Smooth muscle cell (in vitro differentiated cells): ENCODE measurements around the gene XYLT1. TPM values are rescaled to one million over a fixed set of nuclear protein-coding genes. Genes with fewer than 3 reads are reported as not detected.

Source experiments
- DNase-seq: peaks from one replicate; lab custom pipeline; 2025; ENCODE audit not compliant: unreplicated experiment; lab: John Stamatoyannopoulos, UW
- H2AFZ ChIP-seq: fragments of 200-600 bp; sonication (generic); 2 replicates; pipeline ENCODE4 v1.6.0; 2016; ENCODE audit warnings: antibody characterized with exemption, low read depth, mild to moderate bottlenecking
- H3F3A ChIP-seq: fragments of 200-600 bp; sonication (generic); 2 replicates; pipeline ENCODE4 v1.6.0; 2017; ENCODE audit warnings: antibody characterized with exemption, low read depth
- H3K27ac ChIP-seq: fragments of 200-600 bp; sonication (generic); 2 replicates; pipeline ENCODE4 v1.5.1; 2016; ENCODE audit warnings: low read depth, mild to moderate bottlenecking
- H3K27me3 ChIP-seq: fragments of 200-600 bp; sonication (generic); 2 replicates; pipeline ENCODE4 v1.6.1; 2016; ENCODE audit warnings: low read depth, mild to moderate bottlenecking
- H3K36me3 ChIP-seq: fragments of 200-600 bp; sonication (generic); 2 replicates; pipeline ENCODE4 v1.5.1; 2016; ENCODE audit warnings: low read depth
- H3K4me1 ChIP-seq: fragments of 200-600 bp; sonication (generic); 2 replicates; pipeline ENCODE4 v1.5.1; 2016; ENCODE audit warnings: low read depth
- H3K4me2 ChIP-seq: fragments of 200-600 bp; sonication (generic); 2 replicates; pipeline ENCODE4 v1.6.0; 2016; ENCODE audit warnings: mild to moderate bottlenecking
- H3K4me3 ChIP-seq: fragments of 200-600 bp; sonication (generic); 2 replicates; pipeline ENCODE4 v1.5.1; 2016; ENCODE audit warnings: mild to moderate bottlenecking
- H3K79me2 ChIP-seq: fragments of 200-600 bp; sonication (generic); 2 replicates; pipeline ENCODE4 v1.6.0; 2016; ENCODE audit warnings: low read depth, mild to moderate bottlenecking
- H3K9ac ChIP-seq: fragments of 200-600 bp; sonication (generic); 2 replicates; pipeline ENCODE4 v1.6.0; 2016; ENCODE audit warnings: low read depth
- H3K9me3 ChIP-seq: fragments of 200-600 bp; sonication (generic); replicated peaks from 2 replicates; pipeline ENCODE4 v1.5.1; 2016; ENCODE audit warnings: low read depth
- H4K20me1 ChIP-seq: fragments of 200-600 bp; sonication (generic); 2 replicates; pipeline ENCODE4 v1.6.0; 2016; ENCODE audit warnings: low read depth
- WGBS: methylation state at CpG from one replicate; pipeline ENCODE4 v1.1.7; 2016; ENCODE audit warnings: low lambda C conversion rate; 5-methylcytosine and 5-hydroxymethylcytosine counted together
- polyA plus RNA-seq: library from polyadenylated mRNA; unstranded; fragments of >200 nt; fragmentation: Nextera tagmentation; extraction: Ambion mirVana; gene quantifications from 2 replicates; pipeline ENCODE4 v1.2.1, GENCODE V29; 2016
- total RNA-seq: library from RNA; depleted of rRNA; stranded (reverse); fragments of >200 nt; gene quantifications from 2 replicates; pipeline ENCODE4 v1.2.3, GENCODE V29; 2014
- TF ChIP-seq, protein P1 (sequence below): fragments of 200-600 bp; sonication (generic); IDR thresholded peaks from 2 replicates; pipeline ENCODE4 v1.5.1; 2017; ENCODE audit warnings: borderline replicate concordance, mild to moderate bottlenecking, antibody characterized with exemption; ENCODE audit not compliant: insufficient read depth, poor library complexity, severe bottlenecking

Gene XYLT1
- total and polyA plus RNA-seq, 2 experiments from 2014 or later: 9.5 to 19.9 TPM

DNA sequence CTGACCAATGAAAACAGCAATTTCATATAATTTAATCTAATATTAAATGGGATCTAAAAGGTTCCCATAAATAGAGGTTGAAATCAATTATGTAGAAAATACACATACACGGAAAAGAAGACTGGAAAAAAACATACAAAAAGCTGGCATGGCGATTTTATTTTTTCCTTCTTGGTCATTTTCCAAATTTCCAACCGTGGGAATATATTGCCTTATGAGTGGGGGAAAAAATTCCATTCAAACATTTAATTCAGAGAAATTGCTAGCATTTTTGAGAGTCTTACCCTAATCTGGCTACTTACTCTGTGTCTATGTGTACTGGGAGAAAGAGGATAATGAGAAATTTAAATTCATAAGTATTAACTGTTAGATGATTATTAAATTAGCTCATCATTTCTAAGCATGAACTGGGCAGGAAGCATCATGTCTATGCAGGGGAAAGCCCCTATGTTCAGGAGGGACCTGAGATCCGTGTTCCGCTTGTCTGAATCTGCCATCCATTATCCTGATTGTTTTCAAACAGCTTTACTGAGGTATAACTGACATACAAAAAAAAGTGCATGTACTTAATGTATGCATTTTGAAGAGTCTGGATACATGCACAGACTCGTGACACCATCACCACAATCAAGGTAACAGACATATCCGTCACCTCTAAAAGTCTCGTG, 145.2 kb downstream of the XYLT1 start:
- H3K4me2 ChIP-seq: no peak overlapping the region
- no peak overlapping the region for H3K9ac ChIP-seq
- no peaks in the 10 kb centered on the region for H3K27me3 ChIP-seq
- peaks cover 7% of the 10 kb centered on the region for H3K4me1 ChIP-seq
- peaks cover 6% of the 10 kb centered on the region for H3F3A ChIP-seq
- peaks cover 3% of the 10 kb centered on the region for H3K79me2 ChIP-seq
- no peaks in the 10 kb centered on the region for H3K9me3 ChIP-seq
- H4K20me1 ChIP-seq: peaks cover 55% of the 10 kb centered on the region
- no peaks in the 10 kb centered on the region for H3K36me3 ChIP-seq
- H3K4me3 ChIP-seq: no peak overlapping the region
- TF ChIP-seq, protein P1, sequence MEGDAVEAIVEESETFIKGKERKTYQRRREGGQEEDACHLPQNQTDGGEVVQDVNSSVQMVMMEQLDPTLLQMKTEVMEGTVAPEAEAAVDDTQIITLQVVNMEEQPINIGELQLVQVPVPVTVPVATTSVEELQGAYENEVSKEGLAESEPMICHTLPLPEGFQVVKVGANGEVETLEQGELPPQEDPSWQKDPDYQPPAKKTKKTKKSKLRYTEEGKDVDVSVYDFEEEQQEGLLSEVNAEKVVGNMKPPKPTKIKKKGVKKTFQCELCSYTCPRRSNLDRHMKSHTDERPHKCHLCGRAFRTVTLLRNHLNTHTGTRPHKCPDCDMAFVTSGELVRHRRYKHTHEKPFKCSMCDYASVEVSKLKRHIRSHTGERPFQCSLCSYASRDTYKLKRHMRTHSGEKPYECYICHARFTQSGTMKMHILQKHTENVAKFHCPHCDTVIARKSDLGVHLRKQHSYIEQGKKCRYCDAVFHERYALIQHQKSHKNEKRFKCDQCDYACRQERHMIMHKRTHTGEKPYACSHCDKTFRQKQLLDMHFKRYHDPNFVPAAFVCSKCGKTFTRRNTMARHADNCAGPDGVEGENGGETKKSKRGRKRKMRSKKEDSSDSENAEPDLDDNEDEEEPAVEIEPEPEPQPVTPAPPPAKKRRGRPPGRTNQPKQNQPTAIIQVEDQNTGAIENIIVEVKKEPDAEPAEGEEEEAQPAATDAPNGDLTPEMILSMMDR: no peak
- H2AFZ ChIP-seq: no peak overlapping the region
- 90% methylated on average over 8 of the region's 8 CpGs for WGBS
- no peak for DNase-seq
- H3K27ac ChIP-seq: no peak overlapping the region

DNA sequence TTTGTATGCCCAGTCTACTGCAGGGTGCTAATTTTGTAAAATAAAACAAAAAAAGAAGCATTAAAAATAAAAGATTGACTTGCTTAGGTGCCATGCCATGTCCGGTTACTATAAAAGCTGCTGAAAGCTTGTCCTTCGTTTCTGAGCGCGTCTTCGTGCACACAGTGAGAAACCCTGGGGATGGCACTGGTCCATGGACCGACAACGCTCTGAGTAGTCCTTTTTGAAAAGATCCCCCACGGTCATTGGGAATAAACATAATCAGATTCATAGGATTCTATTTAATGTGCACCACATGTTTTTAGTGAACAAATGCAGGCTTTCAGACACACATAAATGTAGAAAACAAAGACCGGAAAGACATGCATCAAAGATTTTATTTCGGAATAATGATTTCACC, 146.3 kb downstream of the XYLT1 start:
- Histone ChIP-seq H3K9ac (no peak overlapping the region), H3K9me3 (no peaks in the 10 kb centered on the region), H3K27me3 (no peaks in the 10 kb centered on the region), H3K27ac (no peak overlapping the region), H3K4me2 (no peak overlapping the region), H3K4me1 (peaks cover 7% of the 10 kb centered on the region), H3K79me2 (peaks cover 3% of the 10 kb centered on the region), H3F3A (peaks cover 6% of the 10 kb centered on the region), H3K4me3 (no peak overlapping the region), H3K36me3 (no peaks in the 10 kb centered on the region), H2AFZ (no peak overlapping the region), H4K20me1 (peaks cover 65% of the 10 kb centered on the region)
- 89% methylated on average over 10 of the region's 10 CpGs for WGBS
- no peak for DNase-seq
- TF ChIP-seq, protein P1: no peak

DNA sequence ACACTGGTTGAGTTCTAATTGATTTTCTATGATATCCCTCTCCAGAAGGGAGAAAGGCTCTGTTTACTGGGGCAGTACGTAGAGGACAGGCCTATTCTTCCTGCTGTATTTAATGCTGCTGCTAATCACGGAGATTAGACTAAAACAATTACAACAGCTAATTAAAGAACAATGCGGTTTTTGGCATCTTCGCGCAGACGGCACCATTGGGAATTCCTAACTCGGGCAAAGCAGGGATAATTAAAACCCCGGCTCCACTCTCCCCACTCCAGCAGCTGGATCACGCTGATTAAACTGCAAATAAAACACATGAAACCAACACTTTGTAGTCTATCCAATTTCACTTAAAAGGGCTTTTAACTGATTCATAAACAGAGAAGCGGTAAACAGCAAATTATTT, 147.6 kb downstream of the XYLT1 start:
- Histone ChIP-seq H3K4me3 (no peak overlapping the region), H3K9me3 (no peaks in the 10 kb centered on the region), H3K9ac (no peak overlapping the region), H3K27ac (no peak overlapping the region), H3F3A (peaks cover 6% of the 10 kb centered on the region), H3K79me2 (peaks cover 3% of the 10 kb centered on the region), H2AFZ (no peak overlapping the region), H3K4me2 (no peak overlapping the region), H3K36me3 (no peaks in the 10 kb centered on the region), H3K4me1 (peaks cover 7% of the 10 kb centered on the region), H3K27me3 (no peaks in the 10 kb centered on the region), H4K20me1 (peaks cover 68% of the 10 kb centered on the region)
- TF ChIP-seq, protein P1: no peak
- no peak for DNase-seq
- 65% methylated on average over 10 of the region's 10 CpGs for WGBS

DNA sequence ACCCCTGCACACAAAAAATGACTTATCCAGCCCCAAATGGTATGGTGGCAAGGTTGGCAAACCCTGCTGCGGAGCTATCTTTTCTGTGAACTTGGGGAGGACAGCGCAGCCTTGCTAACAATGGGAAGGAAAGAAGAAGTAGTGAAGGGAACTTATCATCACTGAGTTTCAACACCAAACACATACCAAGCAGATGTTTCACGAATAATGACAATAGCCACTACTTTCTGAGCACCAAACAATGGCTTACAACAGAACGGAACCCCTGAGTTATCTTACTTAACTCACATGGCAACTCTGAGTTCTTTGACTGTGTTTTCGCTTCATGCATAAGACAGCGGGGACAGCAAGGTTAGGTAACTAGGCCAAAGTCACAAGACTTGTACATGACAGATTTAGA, 148.9 kb downstream of the XYLT1 start:
- peaks cover 7% of the 10 kb centered on the region for H3K4me1 ChIP-seq
- H3K4me3 ChIP-seq: no peak overlapping the region
- DNase-seq: no peak
- H4K20me1 ChIP-seq: peaks cover 67% of the 10 kb centered on the region
- H3K27ac ChIP-seq: no peak overlapping the region
- H2AFZ ChIP-seq: no peak overlapping the region
- H3K9me3 ChIP-seq: no peaks in the 10 kb centered on the region
- peaks cover 3% of the 10 kb centered on the region for H3K79me2 ChIP-seq
- WGBS: 82% methylated on average over 6 of the region's 6 CpGs
- no peaks in the 10 kb centered on the region for H3K36me3 ChIP-seq
- H3K9ac ChIP-seq: no peak overlapping the region
- no peak overlapping the region for H3K4me2 ChIP-seq
- no peaks in the 10 kb centered on the region for H3K27me3 ChIP-seq
- H3F3A ChIP-seq: no peaks in the 10 kb centered on the region
- TF ChIP-seq, protein P1: no peak
